Measurements from ENCODE around the gene FAM53B.
A peak's percentile ranks its signal among the peaks of the same experiment; 100 is the strongest.

The FAM53B gene

DNA sequence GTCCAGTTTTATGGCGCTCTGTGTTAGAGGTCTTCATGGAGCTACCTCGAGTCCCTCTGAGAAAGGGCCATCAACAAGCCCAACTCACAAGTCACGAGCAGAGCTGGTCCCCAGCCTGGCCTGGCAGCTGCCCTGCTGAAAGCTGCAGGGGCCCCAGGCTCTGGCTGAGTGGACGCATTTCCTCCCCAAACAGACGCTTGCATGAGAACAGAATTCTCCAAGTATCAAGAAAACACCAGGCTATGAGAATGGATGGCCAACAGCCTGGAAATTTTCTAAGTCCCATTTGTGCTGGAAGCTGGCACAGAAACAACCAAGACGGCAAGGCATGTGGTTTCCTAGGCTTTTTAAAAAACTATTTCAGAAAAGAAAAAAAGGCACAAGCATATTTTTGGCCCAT lies 114.8 kb downstream of the FAM53B start:
- DNase-seq (ENCODE audit: low spot score): no peak
- H3K4me3 Mint-ChIP-seq: no peak overlapping the region
- H3K36me3 Mint-ChIP-seq (ENCODE audit: low read depth): peaks cover 12% of the 10 kb centered on the region
- peaks cover 19% of the 10 kb centered on the region for H3K4me1 Mint-ChIP-seq (ENCODE audit: low read depth)
- peaks cover 6% of the 10 kb centered on the region for H3K9me3 Mint-ChIP-seq
- H3K27ac Mint-ChIP-seq: no peak overlapping the region
- H3K27me3 Mint-ChIP-seq (ENCODE audit: low read depth): peaks cover 2% of the 10 kb centered on the region

DNA sequence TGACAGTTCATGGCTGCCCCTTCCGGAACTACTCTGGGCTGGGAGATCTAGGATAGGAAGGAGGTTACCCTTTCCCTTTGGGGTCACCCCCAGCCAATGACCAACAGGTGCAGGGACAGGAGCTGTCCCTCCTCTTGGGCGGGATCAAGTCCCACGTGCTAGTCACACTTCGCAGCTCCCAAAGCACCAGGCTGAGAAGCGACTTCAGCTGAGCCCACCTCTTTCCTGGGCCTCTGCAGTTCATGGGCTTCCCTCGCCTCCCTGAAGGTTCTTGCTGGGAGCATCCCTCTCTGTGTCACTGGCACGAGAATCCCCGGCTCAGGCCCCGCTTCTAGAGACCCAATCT lies 115.5 kb downstream of the FAM53B start:
- no peak overlapping the region for H3K4me3 Mint-ChIP-seq
- H3K9me3 Mint-ChIP-seq: no peaks in the 10 kb centered on the region
- no peak for DNase-seq (ENCODE audit: low spot score)
- peaks cover 19% of the 10 kb centered on the region for H3K4me1 Mint-ChIP-seq (ENCODE audit: low read depth)
- H3K27me3 Mint-ChIP-seq (ENCODE audit: low read depth): peaks cover 2% of the 10 kb centered on the region
- H3K36me3 Mint-ChIP-seq (ENCODE audit: low read depth): peaks cover 7% of the 10 kb centered on the region
- no peak overlapping the region for H3K27ac Mint-ChIP-seq

- no peak for DNase-seq (ENCODE audit: low spot score)
- Mint-ChIP-seq H3K4me3 (no peak overlapping the region), H3K9me3 (no peaks in the 10 kb centered on the region), H3K4me1 (ENCODE audit: low read depth) (peaks cover 19% of the 10 kb centered on the region), H3K36me3 (ENCODE audit: low read depth) (peaks cover 3% of the 10 kb centered on the region), H3K27me3 (ENCODE audit: low read depth) (no peaks in the 10 kb centered on the region), H3K27ac (peak overlapping the region; percentile 6)
Observed at GRCh38 chr10:124627866-124628675, 116.1 kb downstream of the FAM53B start.

GRCh38 chr10:124626759-124627380 lies 117.3 kb downstream of the FAM53B start:
- H3K36me3 Mint-ChIP-seq (ENCODE audit: low read depth): peaks cover 3% of the 10 kb centered on the region
- peak overlapping the region; percentile 63 for H3K27ac Mint-ChIP-seq
- no peaks in the 10 kb centered on the region for H3K9me3 Mint-ChIP-seq
- H3K27me3 Mint-ChIP-seq (ENCODE audit: low read depth): no peaks in the 10 kb centered on the region
- H3K4me1 Mint-ChIP-seq (ENCODE audit: low read depth): peaks cover 19% of the 10 kb centered on the region
- DNase-seq (ENCODE audit: low spot score): peak; percentile 65
- peak overlapping the region; percentile 48 for H3K4me3 Mint-ChIP-seq

- Mint-ChIP-seq H3K27me3 (ENCODE audit: low read depth) (no peaks in the 10 kb centered on the region), H3K9me3 (no peaks in the 10 kb centered on the region), H3K27ac (no peak overlapping the region), H3K4me1 (ENCODE audit: low read depth) (peaks cover 19% of the 10 kb centered on the region), H3K4me3 (no peak overlapping the region), H3K36me3 (ENCODE audit: low read depth) (peaks cover 3% of the 10 kb centered on the region)
- DNase-seq (ENCODE audit: low spot score): no peak
Observed at GRCh38 chr10:124625831-124626238, 118.3 kb downstream of the FAM53B start.

DNA sequence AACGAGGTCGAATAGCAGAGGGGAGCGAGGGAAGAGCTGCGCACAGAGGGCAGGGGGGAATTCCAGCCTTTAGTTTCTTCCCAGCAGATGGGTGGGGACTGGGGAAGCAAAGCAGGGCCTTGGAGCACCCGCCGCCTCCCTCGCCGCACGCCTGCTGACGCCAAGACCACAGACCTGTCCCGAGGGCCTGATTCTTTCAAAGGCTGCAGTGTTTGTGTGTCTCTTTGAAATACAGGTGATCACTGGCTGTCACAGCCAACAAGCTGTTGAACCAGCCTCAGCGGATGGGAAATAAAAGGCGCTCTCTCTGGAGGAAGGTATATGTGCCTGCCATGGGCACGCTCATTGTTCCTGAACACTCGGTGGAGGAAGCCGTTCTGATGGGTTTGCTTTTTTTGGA lies 119.3 kb downstream of the FAM53B start:
- no peak for DNase-seq (ENCODE audit: low spot score)
- Mint-ChIP-seq H3K4me3 (no peak overlapping the region), H3K4me1 (ENCODE audit: low read depth) (peaks cover 19% of the 10 kb centered on the region), H3K27ac (peak overlapping the region; percentile 26), H3K9me3 (no peaks in the 10 kb centered on the region), H3K36me3 (ENCODE audit: low read depth) (peaks cover 3% of the 10 kb centered on the region), H3K27me3 (ENCODE audit: low read depth) (no peaks in the 10 kb centered on the region)

GRCh38 chr10:124624466-124624865 lies 119.7 kb downstream of the FAM53B start:
- H3K4me1 Mint-ChIP-seq (ENCODE audit: low read depth): peaks cover 19% of the 10 kb centered on the region
- H3K9me3 Mint-ChIP-seq: no peaks in the 10 kb centered on the region
- H3K27me3 Mint-ChIP-seq (ENCODE audit: low read depth): no peaks in the 10 kb centered on the region
- peaks cover 3% of the 10 kb centered on the region for H3K36me3 Mint-ChIP-seq (ENCODE audit: low read depth)
- DNase-seq (ENCODE audit: low spot score): no peak
- no peak overlapping the region for H3K27ac Mint-ChIP-seq
- no peak overlapping the region for H3K4me3 Mint-ChIP-seq

DNA sequence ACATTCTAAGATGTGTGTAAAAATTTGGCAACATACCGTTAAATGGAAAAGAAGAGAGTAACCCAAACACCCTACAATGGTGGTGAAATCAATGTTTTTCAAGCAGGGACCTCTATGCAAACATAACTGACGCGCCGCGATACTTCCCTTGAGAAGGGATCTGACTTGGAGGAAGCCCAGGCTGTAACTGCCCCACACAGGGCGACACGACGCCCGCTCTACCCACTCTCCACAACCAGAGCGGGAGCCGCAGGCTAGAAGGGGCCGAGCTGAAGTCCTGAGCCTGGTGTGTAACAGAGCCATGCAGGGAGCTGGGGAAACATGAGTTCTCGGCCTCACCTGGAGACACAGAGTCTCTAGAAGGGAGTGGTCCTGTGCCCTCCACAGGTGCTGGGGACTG lies 120.2 kb downstream of the FAM53B start:
- Mint-ChIP-seq H3K27ac (no peak overlapping the region), H3K4me3 (no peak overlapping the region), H3K27me3 (ENCODE audit: low read depth) (no peaks in the 10 kb centered on the region), H3K36me3 (ENCODE audit: low read depth) (peaks cover 3% of the 10 kb centered on the region), H3K4me1 (ENCODE audit: low read depth) (peaks cover 19% of the 10 kb centered on the region), H3K9me3 (no peaks in the 10 kb centered on the region)
- no peak for DNase-seq (ENCODE audit: low spot score)

DNA sequence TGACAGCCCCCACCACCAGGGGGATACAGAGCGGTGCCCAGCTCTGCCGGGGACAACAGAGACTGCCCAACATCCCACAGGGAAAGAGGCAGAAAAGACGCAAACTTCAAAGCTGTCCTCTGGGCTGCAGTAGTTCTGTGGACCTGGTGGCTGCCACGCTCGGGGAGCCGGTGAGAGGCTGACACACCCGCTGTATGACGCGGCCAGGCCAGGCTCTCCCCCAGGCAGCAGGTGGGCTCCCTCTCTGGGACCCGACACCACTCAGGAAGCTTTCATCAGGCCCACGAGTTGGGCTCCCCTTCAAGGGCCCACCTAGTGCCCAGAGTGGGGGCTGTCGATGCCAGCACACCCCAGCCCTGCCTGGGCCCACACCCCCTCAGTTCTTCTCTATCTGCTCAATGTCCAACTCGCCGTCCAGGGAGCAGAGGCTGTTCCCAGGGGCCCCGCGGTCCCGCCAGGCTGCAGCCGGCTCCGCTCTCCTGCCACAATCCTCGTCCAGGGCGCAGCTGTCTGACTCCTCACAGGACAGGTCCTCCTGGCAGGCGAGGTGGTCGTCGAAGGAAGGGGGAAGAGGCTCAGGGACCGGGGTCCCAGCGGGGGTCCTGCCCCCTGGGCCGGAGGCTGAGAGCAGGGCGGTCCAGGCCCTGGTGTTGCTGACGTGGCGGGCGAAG lies 121.2 kb downstream of the FAM53B start:
- peaks cover 3% of the 10 kb centered on the region for H3K36me3 Mint-ChIP-seq (ENCODE audit: low read depth)
- DNase-seq (ENCODE audit: low spot score): no peak
- no peaks in the 10 kb centered on the region for H3K9me3 Mint-ChIP-seq
- no peak overlapping the region for H3K27ac Mint-ChIP-seq
- H3K27me3 Mint-ChIP-seq (ENCODE audit: low read depth): no peaks in the 10 kb centered on the region
- H3K4me1 Mint-ChIP-seq (ENCODE audit: low read depth): peaks cover 18% of the 10 kb centered on the region
- H3K4me3 Mint-ChIP-seq: no peak overlapping the region

DNA sequence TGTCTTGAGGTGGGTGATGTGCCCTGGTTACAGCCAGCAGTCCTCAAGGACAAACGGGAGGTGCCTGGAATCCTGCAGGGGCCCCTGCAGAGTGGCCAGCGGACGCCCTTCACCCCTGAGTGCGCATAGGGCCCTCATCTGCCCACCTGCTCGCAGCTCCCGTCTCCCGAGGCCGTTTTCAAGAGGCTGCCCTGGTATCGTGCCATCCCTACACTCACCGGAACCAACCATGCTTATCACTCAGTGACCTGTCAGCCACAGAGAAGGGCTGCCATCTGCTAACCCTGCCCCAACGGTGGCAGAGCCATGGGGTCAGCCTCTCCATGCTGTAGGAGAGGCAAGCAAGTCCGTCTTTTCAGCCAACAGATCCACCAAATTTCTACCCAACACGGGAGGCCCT lies 122.0 kb downstream of the FAM53B start:
- Mint-ChIP-seq H3K4me1 (ENCODE audit: low read depth) (peaks cover 10% of the 10 kb centered on the region), H3K4me3 (no peak overlapping the region), H3K36me3 (ENCODE audit: low read depth) (peaks cover 4% of the 10 kb centered on the region), H3K27ac (no peak overlapping the region), H3K9me3 (no peaks in the 10 kb centered on the region), H3K27me3 (ENCODE audit: low read depth) (no peaks in the 10 kb centered on the region)
- no peak for DNase-seq (ENCODE audit: low spot score)

DNA sequence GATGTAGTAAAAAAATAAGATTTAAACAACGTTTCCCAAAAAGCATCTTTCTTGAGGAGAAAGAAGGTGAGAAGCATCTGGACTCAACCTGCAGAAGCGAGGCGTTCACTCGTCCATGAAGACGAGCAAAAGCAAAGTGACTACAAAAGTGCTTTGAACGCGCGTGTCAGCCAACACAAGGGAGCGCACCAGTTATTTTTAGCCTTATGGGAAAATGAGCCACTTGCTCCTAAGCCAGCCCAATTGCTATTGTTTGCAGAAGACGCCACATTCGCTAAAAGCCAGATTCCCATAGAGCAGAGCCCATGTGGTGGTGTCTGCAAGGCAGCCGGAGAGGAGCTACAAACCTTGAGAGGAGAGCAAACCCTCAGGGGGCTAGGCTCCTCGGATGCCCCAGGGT lies 122.5 kb downstream of the FAM53B start:
- H3K4me1 Mint-ChIP-seq (ENCODE audit: low read depth): peaks cover 5% of the 10 kb centered on the region
- H3K27me3 Mint-ChIP-seq (ENCODE audit: low read depth): no peaks in the 10 kb centered on the region
- H3K36me3 Mint-ChIP-seq (ENCODE audit: low read depth): peaks cover 4% of the 10 kb centered on the region

GRCh38 chr10:124619802-124620490 lies 124.2 kb downstream of the FAM53B start:
- Mint-ChIP-seq H3K27ac (no peak overlapping the region), H3K4me3 (no peak overlapping the region), H3K9me3 (no peaks in the 10 kb centered on the region), H3K27me3 (ENCODE audit: low read depth) (no peaks in the 10 kb centered on the region), H3K36me3 (ENCODE audit: low read depth) (peaks cover 4% of the 10 kb centered on the region), H3K4me1 (ENCODE audit: low read depth) (peaks cover 4% of the 10 kb centered on the region)
- no peak for DNase-seq (ENCODE audit: low spot score)

More for the DNA sequence above, 122.5 kb downstream of the FAM53B start:
- Mint-ChIP-seq H3K9me3 (no peaks in the 10 kb centered on the region), H3K4me3 (no peak overlapping the region), H3K27ac (no peak overlapping the region)
- no peak for DNase-seq (ENCODE audit: low spot score)

GRCh38 chr10:124619195-124619594 lies 125.0 kb downstream of the FAM53B start:
- no peaks in the 10 kb centered on the region for H3K27me3 Mint-ChIP-seq (ENCODE audit: low read depth)
- H3K4me3 Mint-ChIP-seq: no peak overlapping the region
- peaks cover 4% of the 10 kb centered on the region for H3K36me3 Mint-ChIP-seq (ENCODE audit: low read depth)
- no peak for DNase-seq (ENCODE audit: low spot score)
- H3K4me1 Mint-ChIP-seq (ENCODE audit: low read depth): peaks cover 5% of the 10 kb centered on the region
- no peak overlapping the region for H3K27ac Mint-ChIP-seq
- no peaks in the 10 kb centered on the region for H3K9me3 Mint-ChIP-seq
